Measurements from ENCODE around the gene PAX3.

DNA sequence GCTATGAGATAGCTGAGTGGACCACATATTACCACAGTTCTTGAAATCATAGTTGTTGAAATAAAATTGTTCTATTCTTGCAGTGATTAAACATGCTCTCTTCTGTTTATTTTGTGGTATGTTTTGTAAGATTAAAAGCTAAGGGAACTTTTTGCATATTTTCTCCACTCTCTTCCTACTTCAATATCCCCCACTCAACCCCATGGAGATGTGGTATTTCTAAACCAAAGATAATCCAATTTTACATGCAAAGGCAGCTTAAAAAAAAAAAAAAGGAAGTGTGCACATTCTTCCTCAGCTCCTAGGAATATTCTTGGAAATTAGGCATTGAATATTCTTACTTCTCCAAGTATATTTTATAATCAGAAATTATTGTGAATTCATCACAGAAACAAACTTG, 15.0 kb upstream of the PAX3 start:
- TF ChIP-seq, protein P1, sequence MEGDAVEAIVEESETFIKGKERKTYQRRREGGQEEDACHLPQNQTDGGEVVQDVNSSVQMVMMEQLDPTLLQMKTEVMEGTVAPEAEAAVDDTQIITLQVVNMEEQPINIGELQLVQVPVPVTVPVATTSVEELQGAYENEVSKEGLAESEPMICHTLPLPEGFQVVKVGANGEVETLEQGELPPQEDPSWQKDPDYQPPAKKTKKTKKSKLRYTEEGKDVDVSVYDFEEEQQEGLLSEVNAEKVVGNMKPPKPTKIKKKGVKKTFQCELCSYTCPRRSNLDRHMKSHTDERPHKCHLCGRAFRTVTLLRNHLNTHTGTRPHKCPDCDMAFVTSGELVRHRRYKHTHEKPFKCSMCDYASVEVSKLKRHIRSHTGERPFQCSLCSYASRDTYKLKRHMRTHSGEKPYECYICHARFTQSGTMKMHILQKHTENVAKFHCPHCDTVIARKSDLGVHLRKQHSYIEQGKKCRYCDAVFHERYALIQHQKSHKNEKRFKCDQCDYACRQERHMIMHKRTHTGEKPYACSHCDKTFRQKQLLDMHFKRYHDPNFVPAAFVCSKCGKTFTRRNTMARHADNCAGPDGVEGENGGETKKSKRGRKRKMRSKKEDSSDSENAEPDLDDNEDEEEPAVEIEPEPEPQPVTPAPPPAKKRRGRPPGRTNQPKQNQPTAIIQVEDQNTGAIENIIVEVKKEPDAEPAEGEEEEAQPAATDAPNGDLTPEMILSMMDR (IDR thresholded peaks at IDR 0.05; ENCODE audit: low read depth, low read length), result no peak
- no peak for TF ChIP-seq EZH2phosphoT487 (IDR thresholded peaks at IDR 0.05; ENCODE audit: low read depth)

All from OCI-LY3 (cell line).